Neural cell (in vitro differentiated cells): Measurements from ENCODE around the gene DAGLA. TPM values are rescaled to one million over a fixed set of nuclear protein-coding genes. Genes with fewer than 3 reads are reported as not detected.

ENCODE experiments used
- H2AFZ ChIP-seq: fragments of 200-600, 300-800 bp; sonication (generic), shearing (Covaris generic); 2 replicates; pipeline ENCODE4 v1.6.0; 2014; ENCODE audit warnings: low read depth, mild to moderate bottlenecking, antibody characterized with exemption, low read length, moderate library complexity
- H3F3A ChIP-seq: fragments of 200-600 bp; shearing (Covaris generic); 2 replicates; pipeline ENCODE4 v1.6.1; 2016; ENCODE audit warnings: mild to moderate bottlenecking, moderate library complexity, mixed read lengths, antibody characterized with exemption, low read length; ENCODE audit not compliant: insufficient read depth, poor library complexity, severe bottlenecking
- H3K27ac ChIP-seq: fragments of 200-600, 300-800 bp; sonication (generic), shearing (Covaris generic); 2 replicates; pipeline ENCODE4 v1.5.1; 2014; ENCODE audit warnings: mild to moderate bottlenecking, low read length, moderate library complexity
- H3K27me3 ChIP-seq: fragments of 300-800, 200-600 bp; sonication (generic), shearing (Covaris generic); 2 replicates; pipeline ENCODE4 v1.6.0; 2014; ENCODE audit warnings: mild to moderate bottlenecking, low read depth, low read length, moderate library complexity; ENCODE audit not compliant: insufficient read depth
- H3K36me3 ChIP-seq: fragments of 300-800, 200-600 bp; sonication (generic), shearing (Covaris generic); 2 replicates; pipeline ENCODE4 v1.5.1; 2014; ENCODE audit warnings: mild to moderate bottlenecking, antibody characterized with exemption, low read length, moderate library complexity; ENCODE audit not compliant: insufficient read depth
- H3K4me2 ChIP-seq: fragments of 300-800, 200-600 bp; sonication (generic), shearing (Covaris generic); 2 replicates; pipeline ENCODE4 v1.6.0; 2014; ENCODE audit warnings: mild to moderate bottlenecking, low read length
- H3K4me3 ChIP-seq: fragments of 300-800, 200-600 bp; sonication (generic), shearing (Covaris generic); 2 replicates; pipeline ENCODE4 v1.5.1; 2014; ENCODE audit warnings: mild to moderate bottlenecking, low read length, moderate library complexity
- H3K79me2 ChIP-seq: fragments of 200-600 bp; shearing (Covaris generic); replicated peaks from 2 replicates; pipeline ENCODE4 v1.6.0; 2014; ENCODE audit warnings: mild to moderate bottlenecking, low read length, moderate library complexity; ENCODE audit not compliant: insufficient read depth
- H3K9ac ChIP-seq: fragments of 300-800, 200-600 bp; sonication (generic), shearing (Covaris generic); 2 replicates; pipeline ENCODE4 v1.6.1; 2016; ENCODE audit warnings: mild to moderate bottlenecking, low read length, mixed read lengths
- H3K9me2 ChIP-seq: fragments of 200-600 bp; shearing (Covaris generic); 2 replicates; pipeline ENCODE4 v1.6.1; 2016; ENCODE audit warnings: mild to moderate bottlenecking, low read length, mixed read lengths; ENCODE audit not compliant: insufficient read depth
- H3K9me3 ChIP-seq: fragments of 200-600, 300-800 bp; sonication (generic), shearing (Covaris generic); 2 replicates; pipeline ENCODE4 v1.6.1; 2016; ENCODE audit warnings: mild to moderate bottlenecking, mixed run types, low read length, moderate library complexity, mixed read lengths
- H4K20me1 ChIP-seq: fragments of 200-600 bp; shearing (Covaris generic); 2 replicates; pipeline ENCODE4 v1.6.1; 2016; ENCODE audit warnings: mild to moderate bottlenecking, mixed run types; ENCODE audit not compliant: insufficient read depth
- CTCF ChIP-seq: fragments of 450-650 bp; IDR thresholded peaks from 2 replicates; pipeline ENCODE4 v1.5.1; 2014; ENCODE audit warnings: antibody characterized with exemption, mild to moderate bottlenecking, moderate library complexity; ENCODE audit not compliant: poor library complexity, severe bottlenecking
- EP300 ChIP-seq: fragments of 450-650 bp; conservative IDR thresholded peaks from 2 replicates; pipeline ENCODE4 v1.6.1; 2014; ENCODE audit warnings: antibody characterized with exemption, mild to moderate bottlenecking, moderate library complexity; ENCODE audit not compliant: poor library complexity, severe bottlenecking
- EZH2 ChIP-seq: fragments of 200-600, 300-800 bp; shearing (Covaris generic), sonication (generic); IDR thresholded peaks from 2 replicates; pipeline ENCODE4 v1.6.1; 2014; ENCODE audit warnings: antibody characterized with exemption, low read length, borderline replicate concordance, mild to moderate bottlenecking; ENCODE audit not compliant: insufficient read depth, poor library complexity, severe bottlenecking
- MXI1 ChIP-seq: fragments of 450-650 bp; conservative IDR thresholded peaks from 2 replicates; pipeline ENCODE4 v1.6.1; 2014; ENCODE audit warnings: antibody characterized with exemption, mild to moderate bottlenecking; ENCODE audit not compliant: poor library complexity, severe bottlenecking
- POLR2AphosphoS5 ChIP-seq: IDR thresholded peaks from 2 replicates; pipeline ENCODE4 v1.6.1; 2012
- RAD21 ChIP-seq: fragments of 450-650 bp; conservative IDR thresholded peaks from 2 replicates; pipeline ENCODE4 v1.6.1; 2014; ENCODE audit warnings: antibody characterized with exemption, mild to moderate bottlenecking, moderate library complexity
- REST ChIP-seq: IDR thresholded peaks from 2 replicates; pipeline ENCODE4 v1.6.1; 2012; ENCODE audit warnings: borderline replicate concordance
- SMC3 ChIP-seq: fragments of 450-650 bp; conservative IDR thresholded peaks from 2 replicates; pipeline ENCODE4 v1.6.1; 2014; ENCODE audit warnings: antibody characterized with exemption, mild to moderate bottlenecking, moderate library complexity; ENCODE audit not compliant: poor library complexity
- TAF1 ChIP-seq: IDR thresholded peaks from 2 replicates; pipeline ENCODE4 v1.6.1; 2012; ENCODE audit warnings: low read depth
- polyA plus RNA-seq: library from polyadenylated mRNA; depleted of rRNA; stranded (reverse); fragments of >200 nt; gene quantifications from 2 replicates; pipeline ENCODE4 v1.2.3, GENCODE V29; 2014

The DAGLA gene
- polyA plus RNA-seq, 1 donor from 2014 or later = 4.5 TPM

- H3K27me3 ChIP-seq = no peaks in the 10 kb centered on the region
- H4K20me1 ChIP-seq = no peaks in the 10 kb centered on the region
- no peaks in the 10 kb centered on the region for H3K9me3 ChIP-seq
- H3K4me3 ChIP-seq = no peak overlapping the region
- H3F3A ChIP-seq = no peaks in the 10 kb centered on the region
- no peaks in the 10 kb centered on the region for H3K9me2 ChIP-seq
- no peak for TF ChIP-seq REST
- no peak for TF ChIP-seq POLR2AphosphoS5
- no peak for TF ChIP-seq MXI1
- no peak for TF ChIP-seq EP300
- no peak for TF ChIP-seq RAD21
- no peak for TF ChIP-seq SMC3
- TF ChIP-seq TAF1 = no peak
- no peak for TF ChIP-seq EZH2
- no peak for TF ChIP-seq CTCF
- H3K36me3 ChIP-seq = no peaks in the 10 kb centered on the region
- no peaks in the 10 kb centered on the region for H3K79me2 ChIP-seq
- H2AFZ ChIP-seq = no peak overlapping the region
- H3K9ac ChIP-seq = no peak overlapping the region
- no peak overlapping the region for H3K27ac ChIP-seq
- no peak overlapping the region for H3K4me2 ChIP-seq
Measured at GRCh38 chr11:61669417-61669816, 10.8 kb upstream of the DAGLA start.

GRCh38 chr11:61670626-61671025 is 9.6 kb upstream of the DAGLA start:
- H4K20me1 ChIP-seq = no peaks in the 10 kb centered on the region
- H3K9me2 ChIP-seq = no peaks in the 10 kb centered on the region
- no peak overlapping the region for H3K4me2 ChIP-seq
- H3K27ac ChIP-seq = no peak overlapping the region
- no peaks in the 10 kb centered on the region for H3F3A ChIP-seq
- H3K36me3 ChIP-seq = no peaks in the 10 kb centered on the region
- H3K79me2 ChIP-seq = no peaks in the 10 kb centered on the region
- no peak overlapping the region for H3K9ac ChIP-seq
- H3K27me3 ChIP-seq = no peaks in the 10 kb centered on the region
- TF ChIP-seq EZH2 (no peak), MXI1 (no peak), RAD21 (no peak), TAF1 (no peak), SMC3 (no peak), REST (no peak), EP300 (no peak), CTCF (no peak), POLR2AphosphoS5 (no peak)
- H2AFZ ChIP-seq = no peak overlapping the region
- no peak overlapping the region for H3K4me3 ChIP-seq
- no peaks in the 10 kb centered on the region for H3K9me3 ChIP-seq
